HEK293 (cell line): ENCODE results near the gene ACVR1.

Experiments
- CTCF ChIA-PET: fragments of 350-600 bp; formaldehyde crosslinking; extraction: SDS; loops from one replicate; lab custom pipeline; 2021; ENCODE audit warnings: antibody characterized with exemption; lab: Yijun Ruan, JAX
- POLR2A ChIA-PET: fragments of 300-600 bp; formaldehyde crosslinking; extraction: SDS; loops from one replicate; lab custom pipeline; 2020; ENCODE audit warnings: antibody characterized with exemption, inconsistent platforms; lab: Yijun Ruan, JAX
- H3K27ac ChIP-seq: fragments of 200-500 bp; sonication (Bioruptor generic); 2 replicates; pipeline ENCODE4 v1.5.1; 2014; ENCODE audit warnings: low read depth, low read length, control low read depth, inconsistent platforms; ENCODE audit errors: extremely low read depth
- H3K36me3 ChIP-seq, 2 experiments: fragments of 200-500 bp in 1 of 2; sonication (Bioruptor generic) in 1 of 2; 1 replicate in 1 of 2; 2 replicates in 1 of 2; pipeline ENCODE4 v1.5.1; 2014 to 2017; ENCODE audit warnings: inconsistent platforms in 2 of 2, low read length in 2 of 2; ENCODE audit not compliant: control insufficient read depth in 2 of 2, insufficient read depth in 1 of 2
- H3K4me1 ChIP-seq: fragments of 200-500 bp; sonication (Bioruptor generic); 2 replicates; pipeline ENCODE4 v1.5.1; 2014; ENCODE audit warnings: mild to moderate bottlenecking, low read length, inconsistent platforms; ENCODE audit not compliant: control insufficient read depth, insufficient read depth
- H3K4me3 ChIP-seq: 2 replicates; pipeline ENCODE4 v1.5.1; 2011; ENCODE audit warnings: low read depth, mild to moderate bottlenecking, control low read depth, low read length, moderate library complexity
- H3K9me3 ChIP-seq: fragments of 200-500 bp; sonication (Bioruptor generic); 2 replicates; pipeline ENCODE4 v1.5.1; 2014; ENCODE audit warnings: low read depth, low read length, inconsistent platforms; ENCODE audit not compliant: control insufficient read depth, insufficient read depth
- BCL6B ChIP-seq: fragments of 450-650 bp; formaldehyde crosslinking; IDR thresholded peaks from 2 replicates; pipeline ENCODE4 v1.5.1; 2017; ENCODE audit warnings: missing biosample characterization, missing genetic modification characterization
- FEZF1 ChIP-seq: fragments of 450-650 bp; formaldehyde crosslinking; IDR thresholded peaks from 2 replicates; pipeline ENCODE4 v1.5.1; 2016; ENCODE audit warnings: missing biosample characterization, missing genetic modification characterization
- GFI1B ChIP-seq: fragments of 450-650 bp; formaldehyde crosslinking; IDR thresholded peaks from 2 replicates; pipeline ENCODE4 v1.5.1; 2016; ENCODE audit warnings: missing biosample characterization, missing genetic modification characterization
- SETDB1 ChIP-seq: IDR thresholded peaks from one replicate; pipeline ENCODE4 v1.6.1; 2017; ENCODE audit warnings: mild to moderate bottlenecking, low read length, moderate library complexity, mixed read lengths; ENCODE audit not compliant: insufficient read length
- ZBTB49 ChIP-seq: fragments of 450-650 bp; formaldehyde crosslinking; IDR thresholded peaks from 2 replicates; pipeline ENCODE4 v1.5.1; 2016; ENCODE audit warnings: missing biosample characterization, missing genetic modification characterization, low read depth
- ZFP69B ChIP-seq: fragments of 450-650 bp; formaldehyde crosslinking; IDR thresholded peaks from 2 replicates; pipeline ENCODE4 v1.5.1; 2016; ENCODE audit warnings: missing biosample characterization, missing genetic modification characterization
- ZNF121 ChIP-seq: fragments of 450-650 bp; formaldehyde crosslinking; IDR thresholded peaks from 2 replicates; pipeline ENCODE4 v1.5.1; 2016; ENCODE audit warnings: missing biosample characterization, missing genetic modification characterization
- ZNF350 ChIP-seq: fragments of 450-650 bp; formaldehyde crosslinking; IDR thresholded peaks from 2 replicates; pipeline ENCODE4 v1.5.0; 2017; ENCODE audit warnings: missing biosample characterization, mild to moderate bottlenecking, missing genetic modification characterization
- ZNF549 ChIP-seq: fragments of 450-650 bp; IDR thresholded peaks from 2 replicates; pipeline ENCODE4 v1.5.1; 2018; ENCODE audit warnings: missing biosample characterization, missing genetic modification characterization, mild to moderate bottlenecking, inconsistent platforms, moderate library complexity
- ZNF571 ChIP-seq: fragments of 450-650 bp; formaldehyde crosslinking; IDR thresholded peaks from 2 replicates; pipeline ENCODE4 v1.5.0; 2017; ENCODE audit warnings: missing biosample characterization, missing genetic modification characterization
- ZNF580 ChIP-seq: fragments of 450-650 bp; formaldehyde crosslinking; IDR thresholded peaks from 2 replicates; pipeline ENCODE4 v1.5.1; 2016; ENCODE audit warnings: missing biosample characterization, missing genetic modification characterization
- ZNF624 ChIP-seq: fragments of 450-650 bp; formaldehyde crosslinking; IDR thresholded peaks from 2 replicates; pipeline ENCODE4 v1.5.1; 2017; ENCODE audit warnings: missing biosample characterization, missing genetic modification characterization
- ZNF658 ChIP-seq: fragments of 450-650 bp; formaldehyde crosslinking; IDR thresholded peaks from 2 replicates; pipeline ENCODE4; 2016; ENCODE audit warnings: missing biosample characterization, missing genetic modification characterization
- ZNF692 ChIP-seq: fragments of 450-650 bp; formaldehyde crosslinking; IDR thresholded peaks from 2 replicates; pipeline ENCODE4 v1.5.1; 2016; ENCODE audit warnings: missing biosample characterization, missing genetic modification characterization
- ZNF830 ChIP-seq: fragments of 450-650 bp; IDR thresholded peaks from 2 replicates; pipeline ENCODE4 v1.5.0; 2018; ENCODE audit warnings: missing biosample characterization, missing genetic modification characterization, low read depth, mild to moderate bottlenecking, moderate library complexity
- TF ChIP-seq, protein P1 (sequence below): fragments of 450-650 bp; formaldehyde crosslinking; IDR thresholded peaks from 2 replicates; pipeline ENCODE4 v1.5.1; 2016; ENCODE audit warnings: missing biosample characterization, missing genetic modification characterization, borderline replicate concordance
- TF ChIP-seq, protein P2 (sequence below): fragments of 450-650 bp; formaldehyde crosslinking; IDR thresholded peaks from 2 replicates; pipeline ENCODE4 v1.5.1; 2016; ENCODE audit warnings: missing biosample characterization, missing genetic modification characterization
- TF ChIP-seq, protein P3 (sequence below): IDR thresholded peaks from 2 replicates; pipeline ENCODE4 v1.6.1; 2011; ENCODE audit warnings: mild to moderate bottlenecking, low read depth, low read length, borderline replicate concordance
- TF ChIP-seq, protein P4 (sequence below): fragments of 450-650 bp; formaldehyde crosslinking; IDR thresholded peaks from 2 replicates; pipeline ENCODE4 v1.5.1; 2017; ENCODE audit warnings: missing biosample characterization, missing genetic modification characterization

Gene ACVR1

DNA sequence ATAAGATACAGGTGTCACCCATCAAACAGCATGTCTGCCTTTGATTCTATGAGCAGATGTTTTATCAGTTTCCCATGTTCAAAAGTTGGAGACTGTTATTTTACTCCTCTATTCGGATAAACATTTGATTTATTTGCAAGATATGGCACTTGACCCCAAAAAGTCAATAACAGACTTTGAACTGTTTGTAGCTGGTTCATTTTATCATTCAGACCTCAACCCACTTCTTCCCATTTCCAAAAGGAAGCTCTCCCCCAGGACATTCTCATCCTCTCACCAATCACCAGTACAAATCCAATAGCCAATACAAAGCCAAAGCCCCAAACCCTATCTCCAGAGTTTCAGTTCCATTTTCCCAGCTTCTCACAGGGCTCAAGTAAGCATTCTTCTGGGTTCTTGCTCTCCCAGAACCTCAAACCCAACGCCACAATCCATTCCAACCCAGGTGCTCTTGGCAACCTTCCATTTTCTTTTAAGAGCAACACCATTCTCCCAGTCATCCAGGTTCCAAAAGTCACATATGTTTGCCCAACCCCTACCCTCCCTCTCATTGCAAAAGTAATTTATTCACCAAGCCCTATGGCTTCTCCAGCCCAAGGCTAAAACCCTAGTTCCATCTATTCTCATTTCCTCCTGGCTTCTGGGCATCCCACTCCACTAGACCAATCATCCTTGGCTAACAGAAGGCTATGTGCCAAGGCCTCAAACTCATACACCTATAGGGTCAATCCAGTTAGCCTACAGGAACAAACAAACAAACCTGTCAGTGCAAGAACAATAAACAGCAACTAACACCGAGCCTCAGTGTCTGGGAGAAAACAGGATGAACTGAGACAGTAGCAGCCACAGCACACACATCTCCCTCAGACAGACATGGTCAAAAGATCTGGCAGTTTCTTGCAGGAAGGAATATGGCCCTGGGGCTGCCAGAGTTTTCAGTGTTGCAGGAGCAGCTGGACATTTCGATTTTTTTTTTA is 9.2 kb downstream of the ACVR1 start:
- ChIA-PET CTCF (interaction anchor here (0.6 to 0.7 kb wide), 4 partner anchors 36 to 564 kb away, joined by 3 to 4 read pairs (median 4); partner anchors contain the start of gene ACVR1C), POLR2A (interaction anchor here (0.6 to 2.7 kb wide), 2 partner anchors 9 to 168 kb away, joined by 3 to 12 read pairs; partner anchors contain the start of gene ACVR1)
- H3K36me3 ChIP-seq = no peaks in the 10 kb centered on the region; a peak in 1 of 3 replicates
- H3K4me1 ChIP-seq = peaks cover 10% of the 10 kb centered on the region
- H3K27ac ChIP-seq = no peak overlapping the region
- TF ChIP-seq ZNF692 (tag by site-specific recombination) = no peak
- no peak for TF ChIP-seq ZNF580
- TF ChIP-seq ZNF350 (tag by site-specific recombination) = no peak
- TF ChIP-seq GFI1B = no peak
- no peak for TF ChIP-seq ZNF121 (tag by site-specific recombination)
- TF ChIP-seq, protein P1, sequence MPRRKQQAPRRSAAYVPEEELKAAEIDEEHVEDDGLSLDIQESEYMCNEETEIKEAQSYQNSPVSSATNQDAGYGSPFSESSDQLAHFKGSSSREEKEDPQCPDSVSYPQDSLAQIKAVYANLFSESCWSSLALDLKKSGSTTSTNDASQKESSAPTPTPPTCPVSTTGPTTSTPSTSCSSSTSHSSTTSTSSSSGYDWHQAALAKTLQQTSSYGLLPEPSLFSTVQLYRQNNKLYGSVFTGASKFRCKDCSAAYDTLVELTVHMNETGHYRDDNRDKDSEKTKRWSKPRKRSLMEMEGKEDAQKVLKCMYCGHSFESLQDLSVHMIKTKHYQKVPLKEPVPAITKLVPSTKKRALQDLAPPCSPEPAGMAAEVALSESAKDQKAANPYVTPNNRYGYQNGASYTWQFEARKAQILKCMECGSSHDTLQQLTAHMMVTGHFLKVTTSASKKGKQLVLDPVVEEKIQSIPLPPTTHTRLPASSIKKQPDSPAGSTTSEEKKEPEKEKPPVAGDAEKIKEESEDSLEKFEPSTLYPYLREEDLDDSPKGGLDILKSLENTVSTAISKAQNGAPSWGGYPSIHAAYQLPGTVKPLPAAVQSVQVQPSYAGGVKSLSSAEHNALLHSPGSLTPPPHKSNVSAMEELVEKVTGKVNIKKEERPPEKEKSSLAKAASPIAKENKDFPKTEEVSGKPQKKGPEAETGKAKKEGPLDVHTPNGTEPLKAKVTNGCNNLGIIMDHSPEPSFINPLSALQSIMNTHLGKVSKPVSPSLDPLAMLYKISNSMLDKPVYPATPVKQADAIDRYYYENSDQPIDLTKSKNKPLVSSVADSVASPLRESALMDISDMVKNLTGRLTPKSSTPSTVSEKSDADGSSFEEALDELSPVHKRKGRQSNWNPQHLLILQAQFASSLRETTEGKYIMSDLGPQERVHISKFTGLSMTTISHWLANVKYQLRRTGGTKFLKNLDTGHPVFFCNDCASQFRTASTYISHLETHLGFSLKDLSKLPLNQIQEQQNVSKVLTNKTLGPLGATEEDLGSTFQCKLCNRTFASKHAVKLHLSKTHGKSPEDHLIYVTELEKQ (tag by site-specific recombination) = no peak
- TF ChIP-seq ZBTB49 (tag by site-specific recombination) = no peak
- no peaks in the 10 kb centered on the region for H3K9me3 ChIP-seq
- no peak overlapping the region for H3K4me3 ChIP-seq

GRCh38 chr2:157866202-157866601 is 9.9 kb downstream of the ACVR1 start:
- no peaks in the 10 kb centered on the region for H3K9me3 ChIP-seq
- no peak overlapping the region for H3K4me3 ChIP-seq
- no peaks in the 10 kb centered on the region; a peak in 1 of 3 replicates for H3K36me3 ChIP-seq
- H3K4me1 ChIP-seq = peaks cover 13% of the 10 kb centered on the region
- CTCF ChIA-PET = no interaction called here
- H3K27ac ChIP-seq = no peak overlapping the region
- POLR2A ChIA-PET = interaction anchor here (2.7 kb wide), 1 partner anchor 10 kb away, joined by 12 read pairs; the partner anchor contains the start of gene ACVR1
- TF ChIP-seq SETDB1 (no peak), FEZF1 (tag by site-specific recombination) (no peak), ZFP69B (tag by site-specific recombination) (no peak), ZNF571 (no peak), ZNF624 (tag by site-specific recombination) (no peak), BCL6B (tag by site-specific recombination) (no peak), ZNF830 (tag by site-specific recombination) (no peak), ZNF549 (tag by site-specific recombination) (no peak), ZNF658 (tag by site-specific recombination) (no peak)
- TF ChIP-seq, protein P2, sequence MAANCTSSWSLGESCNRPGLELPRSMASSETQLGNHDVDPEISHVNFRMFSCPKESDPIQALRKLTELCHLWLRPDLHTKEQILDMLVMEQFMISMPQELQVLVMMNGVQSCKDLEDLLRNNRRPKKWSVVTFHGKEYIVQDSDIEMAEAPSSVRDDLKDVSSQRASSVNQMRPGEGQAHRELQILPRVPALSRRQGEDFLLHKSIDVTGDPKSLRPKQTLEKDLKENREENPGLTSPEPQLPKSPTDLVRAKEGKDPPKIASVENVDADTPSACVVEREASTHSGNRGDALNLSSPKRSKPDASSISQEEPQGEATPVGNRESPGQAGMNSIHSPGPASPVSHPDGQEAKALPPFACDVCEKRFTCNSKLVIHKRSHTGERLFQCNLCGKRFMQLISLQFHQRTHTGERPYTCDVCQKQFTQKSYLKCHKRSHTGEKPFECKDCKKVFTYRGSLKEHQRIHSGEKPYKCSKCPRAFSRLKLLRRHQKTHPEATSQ (tag by site-specific recombination) = no peak
- TF ChIP-seq, protein P3, sequence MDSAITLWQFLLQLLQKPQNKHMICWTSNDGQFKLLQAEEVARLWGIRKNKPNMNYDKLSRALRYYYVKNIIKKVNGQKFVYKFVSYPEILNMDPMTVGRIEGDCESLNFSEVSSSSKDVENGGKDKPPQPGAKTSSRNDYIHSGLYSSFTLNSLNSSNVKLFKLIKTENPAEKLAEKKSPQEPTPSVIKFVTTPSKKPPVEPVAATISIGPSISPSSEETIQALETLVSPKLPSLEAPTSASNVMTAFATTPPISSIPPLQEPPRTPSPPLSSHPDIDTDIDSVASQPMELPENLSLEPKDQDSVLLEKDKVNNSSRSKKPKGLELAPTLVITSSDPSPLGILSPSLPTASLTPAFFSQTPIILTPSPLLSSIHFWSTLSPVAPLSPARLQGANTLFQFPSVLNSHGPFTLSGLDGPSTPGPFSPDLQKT = no peak
- TF ChIP-seq, protein P4, sequence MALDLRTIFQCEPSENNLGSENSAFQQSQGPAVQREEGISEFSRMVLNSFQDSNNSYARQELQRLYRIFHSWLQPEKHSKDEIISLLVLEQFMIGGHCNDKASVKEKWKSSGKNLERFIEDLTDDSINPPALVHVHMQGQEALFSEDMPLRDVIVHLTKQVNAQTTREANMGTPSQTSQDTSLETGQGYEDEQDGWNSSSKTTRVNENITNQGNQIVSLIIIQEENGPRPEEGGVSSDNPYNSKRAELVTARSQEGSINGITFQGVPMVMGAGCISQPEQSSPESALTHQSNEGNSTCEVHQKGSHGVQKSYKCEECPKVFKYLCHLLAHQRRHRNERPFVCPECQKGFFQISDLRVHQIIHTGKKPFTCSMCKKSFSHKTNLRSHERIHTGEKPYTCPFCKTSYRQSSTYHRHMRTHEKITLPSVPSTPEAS (tag by site-specific recombination) = no peak
